ENCODE measurements around the gene CSAG2. TPM values are rescaled to one million over a fixed set of nuclear protein-coding genes. Genes with fewer than 3 reads are reported as not detected.
"Not testable (repeated sequence)": the region's sequence is repeated elsewhere in the genome, so short reads cannot be mapped to it uniquely, and the experiment has no call there.

The CSAG2 gene
- polyA plus RNA-seq, 1 of the 3 experiments (the other 2 are of a cell fraction) = not detected

- H3K9me2 ChIP-seq; H3K9me3 ChIP-seq; DNase-seq; H3K9ac ChIP-seq; H3K4me3 ChIP-seq (ENCODE audit: low read depth in 2 of 2, low read length in 1 of 2); H2AFZ ChIP-seq (ENCODE audit: low read depth); H3K36me3 ChIP-seq (replicated peaks in 1 of 2; ENCODE audit: control insufficient read depth in 1 of 2, insufficient read depth in 2 of 2, low read length in 1 of 2); H3K4me1 ChIP-seq (ENCODE audit: control insufficient read depth in 1 of 2, insufficient read depth in 2 of 2, low read depth in 1 of 2, low read length in 1 of 2); H4K20me1 ChIP-seq (ENCODE audit: insufficient read depth); H3K27me3 ChIP-seq (ENCODE audit: insufficient read depth); H3K27ac ChIP-seq (ENCODE audit: low read depth in 2 of 2, low read length in 1 of 2); H3F3A ChIP-seq (replicated peaks; ENCODE audit: insufficient read depth); CTCF ChIA-PET; H3K4me2 ChIP-seq; POLR2A ChIA-PET: not testable (repeated sequence)
- H3K79me2 ChIP-seq (ENCODE audit: insufficient read depth) = peaks cover 42% of the 10 kb centered on the region
- 51% methylated on average over 10 of the region's 12 CpGs for WGBS (ENCODE audit: low lambda C conversion rate)
These were observed 27.5 kb upstream of the CSAG2 start for GRCh38 chrX:152736528-152736927.

GRCh38 chrX:152735860-152736511 is 26.9 kb upstream of the CSAG2 start:
- WGBS (ENCODE audit: low lambda C conversion rate) = 52% methylated on average over 5 of the region's 12 CpGs
- POLR2A ChIA-PET = no interaction called here
- no peaks in the 10 kb centered on the region for H3K9me3 ChIP-seq
- no peak overlapping the region for H3K9ac ChIP-seq
- no peak overlapping the region for H3K4me3 ChIP-seq (ENCODE audit: low read depth in 2 of 2, low read length in 1 of 2)
- CTCF ChIA-PET = no interaction called here
- H3K27me3 ChIP-seq (ENCODE audit: insufficient read depth) = no peaks in the 10 kb centered on the region
- no peak overlapping the region for H3K27ac ChIP-seq (ENCODE audit: low read depth in 2 of 2, low read length in 1 of 2)
- H3K9me2 ChIP-seq = no peaks in the 10 kb centered on the region
- DNase-seq = no peak
- no peak for TF ChIP-seq MEF2A (IDR thresholded peaks at IDR 0.05; ENCODE audit: borderline replicate concordance, low read depth)
- TF ChIP-seq RCOR1 (IDR thresholded peaks at IDR 0.05; ENCODE audit: low read length) = no peak
- TF ChIP-seq TAF1 (IDR thresholded peaks at IDR 0.05; ENCODE audit: borderline replicate concordance, low read depth, low read length) = no peak
- no peak overlapping the region for H3K4me2 ChIP-seq
- no peak overlapping the region for H2AFZ ChIP-seq (ENCODE audit: low read depth)
- H3K36me3 ChIP-seq (replicated peaks in 1 of 2; ENCODE audit: control insufficient read depth in 1 of 2, insufficient read depth in 2 of 2, low read length in 1 of 2) = peaks cover 2 to 4% of the 10 kb centered on the region in 2 experiments
- H3K4me1 ChIP-seq (ENCODE audit: control insufficient read depth in 1 of 2, insufficient read depth in 2 of 2, low read depth in 1 of 2, low read length in 1 of 2) = peaks cover 0 to 6% of the 10 kb centered on the region in 2 experiments; a peak in 1 of 4 replicates
- H3K79me2 ChIP-seq (ENCODE audit: insufficient read depth) = peaks cover 46% of the 10 kb centered on the region
- H3F3A ChIP-seq (replicated peaks; ENCODE audit: insufficient read depth) = no peaks in the 10 kb centered on the region
- no peaks in the 10 kb centered on the region for H4K20me1 ChIP-seq (ENCODE audit: insufficient read depth)

- Histone ChIP-seq H3K27me3 (ENCODE audit: insufficient read depth) (no peaks in the 10 kb centered on the region), H3K4me2 (no peak overlapping the region), H3K79me2 (ENCODE audit: insufficient read depth) (peaks cover 46% of the 10 kb centered on the region), H4K20me1 (ENCODE audit: insufficient read depth) (no peaks in the 10 kb centered on the region), H3K27ac (ENCODE audit: low read depth in 2 of 2, low read length in 1 of 2) (no peak overlapping the region), H3K36me3 (replicated peaks in 1 of 2; ENCODE audit: control insufficient read depth in 1 of 2, insufficient read depth in 2 of 2, low read length in 1 of 2) (peaks cover 2 to 4% of the 10 kb centered on the region in 2 experiments), H3K9me2 (no peaks in the 10 kb centered on the region), H3K4me1 (ENCODE audit: control insufficient read depth in 1 of 2, insufficient read depth in 2 of 2, low read depth in 1 of 2, low read length in 1 of 2) (peaks cover 0 to 6% of the 10 kb centered on the region in 2 experiments; a peak in 1 of 4 replicates), H2AFZ (ENCODE audit: low read depth) (no peak overlapping the region), H3F3A (replicated peaks; ENCODE audit: insufficient read depth) (no peaks in the 10 kb centered on the region), H3K9me3 (no peaks in the 10 kb centered on the region), H3K9ac (no peak overlapping the region), H3K4me3 (ENCODE audit: low read depth in 2 of 2, low read length in 1 of 2) (peak overlapping the region in 1 of 2 experiments; percentile 73; a peak in 1 of 4 replicates)
- no CpG with 5 or more reads among the region's 2 CpGs for WGBS (ENCODE audit: low lambda C conversion rate)
- CTCF ChIA-PET = no interaction called here
- POLR2A ChIA-PET = no interaction called here
- no peak for DNase-seq
- TF ChIP-seq EZH2phosphoT487 (IDR thresholded peaks at IDR 0.05; ENCODE audit: borderline replicate concordance, low read depth) = no peak
- TF ChIP-seq REST (IDR thresholded peaks at IDR 0.05; ENCODE audit: low read depth, low read length) = no peak
- TF ChIP-seq SMC3 (IDR thresholded peaks at IDR 0.05; ENCODE audit: low read depth, low read length) = no peak
- no peak for TF ChIP-seq TEAD4 (IDR thresholded peaks at IDR 0.05; ENCODE audit: borderline replicate concordance, insufficient read depth)
- TF ChIP-seq SIN3A (IDR thresholded peaks at IDR 0.05; ENCODE audit: borderline replicate concordance, low read depth, low read length) = no peak
- TF ChIP-seq FOXJ3 (CRISPR knock-in tag; IDR thresholded peaks at IDR 0.05) = no peak
- TF ChIP-seq MEF2A (IDR thresholded peaks at IDR 0.05; ENCODE audit: borderline replicate concordance, low read depth) = no peak
- no peak for TF ChIP-seq GATA2 (CRISPR knock-in tag; IDR thresholded peaks at IDR 0.05)
- no peak for TF ChIP-seq CHD2 (IDR thresholded peaks at IDR 0.05; ENCODE audit: low read length, partially characterized antibody)
- TF ChIP-seq EP300 (IDR thresholded peaks at IDR 0.05; ENCODE audit: borderline replicate concordance in 1 of 2, low read depth in 1 of 2, low read length in 1 of 2) = no peak
- no peak for TF ChIP-seq FOSL2 (IDR thresholded peaks at IDR 0.05; ENCODE audit: borderline replicate concordance, low read depth)
- TF ChIP-seq NFIC (IDR thresholded peaks at IDR 0.05; ENCODE audit: borderline replicate concordance) = no peak
- no peak for TF ChIP-seq FOXM1 (IDR thresholded peaks at IDR 0.05; ENCODE audit: low read depth)
- no peak for TF ChIP-seq JUND (IDR thresholded peaks at IDR 0.05)
- no peak for TF ChIP-seq RAD21 (IDR thresholded peaks at IDR 0.05; ENCODE audit: low read length)
- no peak for TF ChIP-seq RXRA (IDR thresholded peaks at IDR 0.05; ENCODE audit: borderline replicate concordance, low read depth)
These were observed 26.0 kb upstream of the CSAG2 start for GRCh38 chrX:152735101-152735500.
